Spinal cord (tissue), 10 donors: ENCODE data around the gene PDK4. TPM values are rescaled to one million over a fixed set of nuclear protein-coding genes. Genes with fewer than 3 reads are reported as not detected.

ENCODE experiments used
- DNase-seq, 6 donors: peaks; one replicate each; pipeline versions ENCODE4 v3.0.0 to v3.0.0-alpha.2; 2013 to 2015; ENCODE audit warnings: low spot score in 6 of 6, low read depth in 4 of 6
- H3K27ac ChIP-seq: one replicate; pipeline ENCODE4 v1.5.1; 2013; ENCODE audit warnings: low read depth, low read length, control low read depth
- H3K27me3 ChIP-seq: one replicate; pipeline ENCODE4 v1.6.1; 2013; ENCODE audit warnings: low read length; ENCODE audit not compliant: control insufficient read depth, insufficient read depth
- H3K36me3 ChIP-seq: one replicate; pipeline ENCODE4 v1.6.1; 2013; ENCODE audit warnings: low read length; ENCODE audit not compliant: control insufficient read depth, insufficient read depth
- H3K4me1 ChIP-seq: one replicate; pipeline ENCODE4 v1.6.1; 2013; ENCODE audit warnings: low read length; ENCODE audit not compliant: control insufficient read depth, insufficient read depth
- H3K4me3 ChIP-seq: one replicate; pipeline ENCODE4 v1.5.1; 2013; ENCODE audit warnings: low read depth, low read length, control low read depth
- H3K9me3 ChIP-seq: one replicate; pipeline ENCODE4 v1.6.1; 2013; ENCODE audit warnings: low read length; ENCODE audit not compliant: control insufficient read depth, insufficient read depth
- WGBS: methylation state at CpG from one replicate; pipeline ENCODE4 v1.1.5; 2013; ENCODE audit warnings: missing lambda C conversion rate; ENCODE audit not compliant: insufficient coverage; 5-methylcytosine and 5-hydroxymethylcytosine counted together
- polyA plus RNA-seq, 2 donors: library from polyadenylated mRNA; unstranded; fragments of 120-200 nt; gene quantifications; one replicate each; pipeline ENCODE4 v1.2.1, GENCODE V29; 2013; ENCODE audit not compliant: insufficient read length in 2 of 2
- total RNA-seq, 2 donors: library from RNA; depleted of rRNA in 1 of 2; stranded (reverse); fragments of 120-200 nt in 1 of 2; fragments of >200 nt in 1 of 2; gene quantifications; one replicate each; pipeline versions ENCODE4 v1.2.3 to v1.2.4, GENCODE V29; 2013 to 2014
- donor health status: healthy.

PDK4 gene
- total and polyA plus RNA-seq, 4 donors: 14.7 to 35.2 (median 23.5) TPM

DNA sequence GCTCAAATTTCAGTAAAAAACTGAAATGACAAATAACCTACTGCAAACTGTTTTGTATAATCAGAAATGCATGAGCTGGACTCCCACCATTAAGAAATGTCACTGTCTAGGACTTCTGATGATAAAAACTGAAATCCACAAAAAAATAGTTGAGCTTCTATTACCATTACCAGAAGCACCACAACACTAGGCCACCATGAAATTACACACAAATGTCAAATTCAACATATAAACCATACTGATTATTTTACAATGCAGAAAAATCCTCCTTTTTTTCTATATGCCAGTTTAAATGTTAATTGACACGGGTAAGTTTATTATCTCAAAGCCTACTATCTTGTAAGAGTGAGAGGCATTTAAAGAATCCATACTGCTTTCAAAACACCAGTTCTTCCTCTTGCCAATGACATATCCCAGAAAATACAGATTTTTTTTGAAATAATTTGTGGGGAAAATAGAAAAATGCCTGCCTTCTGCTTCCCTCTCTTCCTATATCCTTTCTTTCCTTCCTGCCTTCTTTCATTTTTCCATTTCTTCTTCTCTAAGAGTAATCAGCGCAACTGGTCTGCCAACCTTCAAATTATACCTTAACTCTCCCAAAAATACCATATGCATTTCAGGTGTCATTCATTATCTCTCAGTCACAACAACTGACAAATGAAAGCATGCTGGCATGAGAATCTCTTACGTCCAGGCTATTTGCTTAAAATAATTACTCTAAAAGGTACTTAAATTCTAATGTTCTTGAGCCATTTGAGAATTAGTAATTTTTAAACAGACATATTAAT is 12.3 kb downstream of the PDK4 start:
- Histone ChIP-seq H3K4me3 (no peak overlapping the region), H3K27me3 (no peaks in the 10 kb centered on the region), H3K27ac (no peak overlapping the region), H3K36me3 (no peaks in the 10 kb centered on the region), H3K9me3 (no peaks in the 10 kb centered on the region), H3K4me1 (no peaks in the 10 kb centered on the region)
- 30% methylated on average over 1 of the region's 3 CpGs for WGBS
- DNase-seq: no peak

GRCh38 chr7:95582578-95583293 is 13.6 kb downstream of the PDK4 start:
- no peaks in the 10 kb centered on the region for H3K27me3 ChIP-seq
- WGBS: 100% methylated on average over 3 of the region's 4 CpGs
- no peaks in the 10 kb centered on the region for H3K9me3 ChIP-seq
- no peaks in the 10 kb centered on the region for H3K4me1 ChIP-seq
- H3K27ac ChIP-seq: no peak overlapping the region
- no peak for DNase-seq
- no peaks in the 10 kb centered on the region for H3K36me3 ChIP-seq
- H3K4me3 ChIP-seq: no peak overlapping the region

DNA sequence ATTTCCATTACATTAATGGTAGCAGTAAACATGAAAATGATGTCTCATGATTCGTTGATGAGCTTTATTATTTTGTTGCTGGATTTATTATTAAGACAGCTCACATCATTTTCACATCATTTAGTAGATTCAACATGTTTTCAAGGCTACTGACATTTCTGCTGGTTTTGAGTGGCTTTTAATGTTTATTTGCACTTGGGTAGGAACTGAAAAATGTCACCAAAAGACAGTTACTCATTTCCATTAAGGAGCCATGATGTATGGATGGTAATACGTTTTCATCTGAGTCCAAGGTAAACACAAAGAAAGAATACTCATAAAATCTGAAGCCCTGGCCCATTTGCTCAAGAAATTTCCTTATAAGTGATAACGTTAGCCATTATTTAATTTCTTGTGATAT is 14.8 kb downstream of the PDK4 start:
- no peak for DNase-seq
- no peak overlapping the region for H3K27ac ChIP-seq

DNA sequence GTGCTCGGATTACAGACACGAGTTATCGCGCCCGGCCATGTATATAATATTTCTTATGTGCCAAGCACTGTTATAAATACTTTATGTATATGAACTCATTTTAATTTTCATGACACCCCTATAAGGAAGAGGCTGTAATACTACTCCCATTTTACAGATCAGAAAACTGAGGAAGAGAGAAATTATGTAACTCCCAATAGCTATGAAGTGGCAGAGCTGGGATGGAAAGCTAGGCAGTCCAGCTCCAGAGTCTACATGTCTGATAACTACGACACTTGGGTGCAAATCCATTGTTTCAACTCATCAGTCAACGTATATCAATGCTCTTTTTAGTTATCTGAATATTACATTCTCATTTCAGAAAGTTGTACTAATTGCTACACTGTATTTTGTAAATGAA is 17.0 kb downstream of the PDK4 start:
- DNase-seq: no peak
- WGBS: no CpG with 5 or more reads among the region's 7 CpGs
- H3K27ac ChIP-seq: no peak overlapping the region
- H3K9me3 ChIP-seq: no peaks in the 10 kb centered on the region
- H3K27me3 ChIP-seq: no peaks in the 10 kb centered on the region
- no peaks in the 10 kb centered on the region for H3K4me1 ChIP-seq
- no peak overlapping the region for H3K4me3 ChIP-seq
- no peaks in the 10 kb centered on the region for H3K36me3 ChIP-seq

More for the DNA sequence above, 14.8 kb downstream of the PDK4 start:
- Histone ChIP-seq H3K4me1 (no peaks in the 10 kb centered on the region), H3K4me3 (no peak overlapping the region), H3K27me3 (no peaks in the 10 kb centered on the region), H3K9me3 (no peaks in the 10 kb centered on the region), H3K36me3 (no peaks in the 10 kb centered on the region)
- WGBS: no CpG with 5 or more reads among the region's 3 CpGs

GRCh38 chr7:95578299-95578855 is 17.9 kb downstream of the PDK4 start:
- Histone ChIP-seq H3K27me3 (no peaks in the 10 kb centered on the region), H3K4me1 (no peaks in the 10 kb centered on the region), H3K36me3 (no peaks in the 10 kb centered on the region), H3K4me3 (no peak overlapping the region), H3K9me3 (no peaks in the 10 kb centered on the region), H3K27ac (no peak overlapping the region)
- no peak for DNase-seq
- 86% methylated on average over 1 of the region's 3 CpGs for WGBS

GRCh38 chr7:95577137-95577536 is 19.2 kb downstream of the PDK4 start:
- no peaks in the 10 kb centered on the region for H3K9me3 ChIP-seq
- no peak overlapping the region for H3K27ac ChIP-seq
- H3K27me3 ChIP-seq: no peaks in the 10 kb centered on the region
- H3K36me3 ChIP-seq: no peaks in the 10 kb centered on the region
- no peaks in the 10 kb centered on the region for H3K4me1 ChIP-seq
- DNase-seq: no peak
- no peak overlapping the region for H3K4me3 ChIP-seq
- 62% methylated on average over 3 of the region's 5 CpGs for WGBS

DNA sequence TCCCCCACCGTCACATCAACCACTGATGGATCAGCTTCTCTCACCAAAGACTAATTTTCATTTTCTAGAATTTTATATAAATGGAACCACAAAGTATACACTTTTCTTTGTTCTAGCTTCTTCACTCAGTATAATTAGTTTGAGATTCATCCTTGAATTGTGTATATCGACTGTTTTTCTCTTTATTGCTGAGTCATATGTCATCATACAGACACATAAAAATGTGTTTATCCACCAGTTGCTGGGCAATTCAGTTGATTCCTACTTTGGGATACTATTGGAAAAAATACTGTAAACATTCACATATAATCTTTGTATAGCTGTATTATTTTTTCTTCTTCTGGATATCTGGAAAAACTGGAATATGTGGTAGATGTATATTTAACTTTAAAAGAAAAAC is 26.6 kb downstream of the PDK4 start:
- WGBS: no CpG with 5 or more reads among the region's 2 CpGs
- H3K4me1 ChIP-seq: no peaks in the 10 kb centered on the region
- no peak for DNase-seq
- H3K36me3 ChIP-seq: no peaks in the 10 kb centered on the region
- no peak overlapping the region for H3K4me3 ChIP-seq
- H3K9me3 ChIP-seq: no peaks in the 10 kb centered on the region
- no peak overlapping the region for H3K27ac ChIP-seq
- H3K27me3 ChIP-seq: no peaks in the 10 kb centered on the region

DNA sequence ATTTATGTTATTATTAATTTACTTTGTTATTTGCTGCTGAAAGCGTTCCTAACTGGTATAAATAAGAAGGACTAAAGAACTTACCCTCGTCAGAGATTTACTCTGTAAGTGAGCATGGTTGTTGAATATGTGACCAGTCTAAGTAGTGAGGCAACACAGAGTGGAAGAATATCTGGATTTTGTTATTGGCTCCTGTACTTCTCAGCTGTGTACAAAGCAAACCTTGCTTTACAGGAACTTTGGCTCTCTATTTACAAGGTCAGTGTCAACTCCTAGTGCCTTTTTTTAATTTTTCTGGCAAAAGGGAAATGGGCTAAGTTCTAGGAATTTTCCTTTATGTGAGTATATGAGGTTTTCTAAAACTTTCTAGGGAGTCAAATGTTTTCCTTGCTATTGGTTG is 35.6 kb downstream of the PDK4 start:
- DNase-seq: no peak
- Histone ChIP-seq H3K4me1 (no peaks in the 10 kb centered on the region), H3K27ac (no peak overlapping the region), H3K9me3 (peaks cover 7% of the 10 kb centered on the region), H3K27me3 (no peaks in the 10 kb centered on the region), H3K4me3 (no peak overlapping the region), H3K36me3 (no peaks in the 10 kb centered on the region)
- WGBS: 83% methylated on average over 2 of the region's 2 CpGs

DNA sequence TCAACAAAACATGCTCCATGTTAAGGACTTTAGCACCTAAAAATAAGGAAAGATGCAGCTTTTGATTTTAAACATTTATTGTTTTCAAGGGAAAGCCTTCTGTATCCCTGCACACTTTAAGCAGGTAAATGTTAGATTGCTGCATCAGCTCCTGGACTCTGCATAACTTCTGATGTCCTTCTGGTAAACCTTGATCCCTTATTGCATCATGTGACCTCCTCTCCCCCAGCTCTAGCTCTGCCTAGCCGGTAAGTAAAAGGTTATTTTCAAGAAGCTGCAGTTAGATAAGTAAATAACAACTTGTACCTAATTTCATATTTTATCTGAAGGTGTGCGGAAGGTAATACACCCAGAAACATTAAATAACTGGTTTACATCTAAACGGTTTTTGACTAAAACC is 37.5 kb downstream of the PDK4 start:
- no peak overlapping the region for H3K27ac ChIP-seq
- no peaks in the 10 kb centered on the region for H3K27me3 ChIP-seq
- H3K9me3 ChIP-seq: peaks cover 7% of the 10 kb centered on the region
- H3K36me3 ChIP-seq: no peaks in the 10 kb centered on the region
- no peak for DNase-seq
- 100% methylated on average over 1 of the region's 3 CpGs for WGBS
- H3K4me3 ChIP-seq: no peak overlapping the region
- H3K4me1 ChIP-seq: no peaks in the 10 kb centered on the region
